ENCODE results near the gene RTKN. TPM values are rescaled to one million over a fixed set of nuclear protein-coding genes. Genes with fewer than 3 reads are reported as not detected.

RTKN gene, protein sequence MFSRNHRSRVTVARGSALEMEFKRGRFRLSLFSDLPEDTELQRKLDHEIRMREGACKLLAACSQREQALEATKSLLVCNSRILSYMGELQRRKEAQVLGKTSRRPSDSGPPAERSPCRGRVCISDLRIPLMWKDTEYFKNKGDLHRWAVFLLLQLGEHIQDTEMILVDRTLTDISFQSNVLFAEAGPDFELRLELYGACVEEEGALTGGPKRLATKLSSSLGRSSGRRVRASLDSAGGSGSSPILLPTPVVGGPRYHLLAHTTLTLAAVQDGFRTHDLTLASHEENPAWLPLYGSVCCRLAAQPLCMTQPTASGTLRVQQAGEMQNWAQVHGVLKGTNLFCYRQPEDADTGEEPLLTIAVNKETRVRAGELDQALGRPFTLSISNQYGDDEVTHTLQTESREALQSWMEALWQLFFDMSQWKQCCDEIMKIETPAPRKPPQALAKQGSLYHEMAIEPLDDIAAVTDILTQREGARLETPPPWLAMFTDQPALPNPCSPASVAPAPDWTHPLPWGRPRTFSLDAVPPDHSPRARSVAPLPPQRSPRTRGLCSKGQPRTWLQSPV
- total RNA-seq (10 to 100 TPM; 37.5 to 46.0 TPM), polyA plus RNA-seq (10 to 100 TPM; 21.9 to 23.7 TPM)
- long read RNA-seq, donor 1, partial matches to known transcripts = 5 of 13 reads
- long read RNA-seq, donor 1, other reads (novel, unspliced or antisense) = 0 of 13 reads
- long read RNA-seq, donor 2, partial matches to known transcripts = 0 of 6 reads
- long read RNA-seq, donor 2, other reads (novel, unspliced or antisense) = 0 of 6 reads
- long read RNA-seq, donor 3, partial matches to known transcripts = 0 of 3 reads
- long read RNA-seq, donor 3, other reads (novel, unspliced or antisense) = 0 of 3 reads
- long read RNA-seq, donor 4, partial matches to known transcripts = 0 of 5 reads
- long read RNA-seq, donor 4, other reads (novel, unspliced or antisense) = 0 of 5 reads
- long read RNA-seq, donor 5, partial matches to known transcripts = 0 of 5 reads
- long read RNA-seq, donor 5, other reads (novel, unspliced or antisense) = 0 of 5 reads

DNA sequence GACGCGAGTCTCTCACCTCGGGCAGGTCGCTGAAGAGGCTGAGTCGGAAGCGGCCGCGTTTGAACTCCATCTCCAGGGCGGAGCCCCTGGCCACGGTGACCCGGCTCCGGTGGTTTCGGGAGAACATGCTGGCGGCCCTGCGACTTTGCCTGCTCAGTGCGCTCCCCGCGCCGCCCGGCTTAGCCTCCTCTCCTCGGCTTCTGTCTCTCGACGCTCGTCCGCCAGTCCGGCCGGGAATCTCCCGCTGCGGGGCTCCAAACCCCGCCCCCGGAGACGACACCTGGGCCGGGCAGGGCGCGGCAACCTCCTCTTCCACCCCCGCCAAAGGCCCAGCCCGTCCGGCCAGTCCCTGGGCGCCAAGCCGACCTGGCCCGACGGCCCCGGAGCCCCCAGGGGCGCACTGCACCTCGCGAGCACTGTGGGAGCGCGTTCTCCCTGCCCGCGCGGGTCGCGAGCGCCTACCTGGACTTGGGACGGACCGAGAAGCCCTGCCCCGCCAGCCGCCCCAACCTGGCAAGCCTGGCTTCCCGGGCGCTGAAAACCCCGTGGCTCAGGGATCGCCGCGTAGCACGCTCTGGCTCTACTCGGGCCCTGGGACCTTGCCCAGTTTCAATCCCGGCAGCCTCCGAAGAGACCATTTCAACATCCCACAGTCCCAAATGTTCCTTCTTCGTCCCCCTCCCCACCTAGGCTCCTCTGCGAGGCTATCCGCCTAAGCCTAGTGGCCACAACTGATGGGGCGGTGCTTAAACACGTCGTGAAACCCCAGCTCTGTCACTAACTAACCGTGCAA lies at the start of gene RTKN:
Gene RTKN (minus strand): TSS at position 248 of the 793 bp plus-strand sequence. CDS start 121 bp downstream, at position 127.
- Histone ChIP-seq H3K9ac (ENCODE audit: insufficient read depth in 1 of 2, low read length in 2 of 2) (peak within 1 kb of the TSS; percentile 53 to 81), H3K4me3 (peak within 1 kb of the TSS; percentile 42), H3K9me3 (ENCODE audit: control insufficient read depth in 4 of 4, insufficient read depth in 3 of 4, low read length in 3 of 4) (no peaks in the 10 kb centered on the region), H3K27ac (ENCODE audit: low read depth in 1 of 2, low read length in 1 of 2) (peak within 1 kb of the TSS; percentile 82 to 89), H3K36me3 (ENCODE audit: control insufficient read depth in 4 of 4, insufficient read depth in 4 of 4, low read length in 4 of 4) (no peaks in the 10 kb centered on the region), H3K27me3 (ENCODE audit: control insufficient read depth in 3 of 3, insufficient read depth in 3 of 3, low read length in 2 of 3) (no peaks in the 10 kb centered on the region), H3K4me1 (ENCODE audit: control insufficient read depth in 5 of 5, insufficient read depth in 5 of 5, low read length in 5 of 5) (peaks cover 0 to 52% (median 21%) of the 10 kb centered on the region in 5 donors)
- ATAC-seq (ENCODE audit: insufficient read depth, low FRiP score) = peak; percentile 73
- DNase-seq = peak; percentile 46 to 58 (median 52)
- TF ChIP-seq, protein P1, sequence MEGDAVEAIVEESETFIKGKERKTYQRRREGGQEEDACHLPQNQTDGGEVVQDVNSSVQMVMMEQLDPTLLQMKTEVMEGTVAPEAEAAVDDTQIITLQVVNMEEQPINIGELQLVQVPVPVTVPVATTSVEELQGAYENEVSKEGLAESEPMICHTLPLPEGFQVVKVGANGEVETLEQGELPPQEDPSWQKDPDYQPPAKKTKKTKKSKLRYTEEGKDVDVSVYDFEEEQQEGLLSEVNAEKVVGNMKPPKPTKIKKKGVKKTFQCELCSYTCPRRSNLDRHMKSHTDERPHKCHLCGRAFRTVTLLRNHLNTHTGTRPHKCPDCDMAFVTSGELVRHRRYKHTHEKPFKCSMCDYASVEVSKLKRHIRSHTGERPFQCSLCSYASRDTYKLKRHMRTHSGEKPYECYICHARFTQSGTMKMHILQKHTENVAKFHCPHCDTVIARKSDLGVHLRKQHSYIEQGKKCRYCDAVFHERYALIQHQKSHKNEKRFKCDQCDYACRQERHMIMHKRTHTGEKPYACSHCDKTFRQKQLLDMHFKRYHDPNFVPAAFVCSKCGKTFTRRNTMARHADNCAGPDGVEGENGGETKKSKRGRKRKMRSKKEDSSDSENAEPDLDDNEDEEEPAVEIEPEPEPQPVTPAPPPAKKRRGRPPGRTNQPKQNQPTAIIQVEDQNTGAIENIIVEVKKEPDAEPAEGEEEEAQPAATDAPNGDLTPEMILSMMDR (IDR thresholded peaks at IDR 0.05; ENCODE audit: control extremely low read depth, extremely low read depth) = no peak
- WGBS, 2 donors = 14 to 19% methylated on average over 75 of the region's 75 CpGs

DNA sequence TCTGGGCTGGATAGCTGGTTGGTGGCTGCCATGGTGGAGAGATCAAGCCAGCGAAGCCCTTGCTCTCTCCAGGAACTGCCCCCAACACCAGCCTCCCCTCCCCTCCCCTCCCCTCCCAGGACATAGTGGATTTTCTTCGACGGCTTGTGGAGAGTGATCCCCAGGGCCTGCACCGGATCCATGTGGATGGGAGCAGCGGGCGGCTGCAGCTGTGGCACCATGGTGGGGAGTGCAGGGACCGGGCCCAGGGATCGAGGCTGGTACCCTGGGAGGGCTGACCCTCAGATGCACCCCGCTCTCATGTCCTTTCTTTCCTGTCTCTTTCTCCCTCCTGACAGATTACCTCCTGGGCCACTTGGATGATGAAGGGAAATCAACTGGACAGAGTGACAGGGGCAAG lies 48.2 kb upstream of the RTKN start:
- no peak overlapping the region for H3K27ac ChIP-seq (ENCODE audit: low read depth in 1 of 2, low read length in 1 of 2)
- 94 to 98% methylated on average over 9 of the region's 9 CpGs for WGBS, 2 donors
- no peaks in the 10 kb centered on the region for H3K4me1 ChIP-seq (ENCODE audit: control insufficient read depth in 5 of 5, insufficient read depth in 5 of 5, low read length in 5 of 5)
- H3K9me3 ChIP-seq (ENCODE audit: control insufficient read depth in 4 of 4, insufficient read depth in 3 of 4, low read length in 3 of 4) = no peaks in the 10 kb centered on the region
- TF ChIP-seq, protein P1 (IDR thresholded peaks at IDR 0.05; ENCODE audit: control extremely low read depth, extremely low read depth) = no peak
- H3K27me3 ChIP-seq (ENCODE audit: control insufficient read depth in 3 of 3, insufficient read depth in 3 of 3, low read length in 2 of 3) = no peaks in the 10 kb centered on the region
- no peak overlapping the region for H3K4me3 ChIP-seq
- H3K9ac ChIP-seq (ENCODE audit: insufficient read depth in 1 of 2, low read length in 2 of 2) = no peak overlapping the region
- ATAC-seq (ENCODE audit: insufficient read depth, low FRiP score) (no peak), DNase-seq (no peak)
- peaks cover 23 to 43% (median 42%) of the 10 kb centered on the region in 4 donors for H3K36me3 ChIP-seq (ENCODE audit: control insufficient read depth in 4 of 4, insufficient read depth in 4 of 4, low read length in 4 of 4)

DNA sequence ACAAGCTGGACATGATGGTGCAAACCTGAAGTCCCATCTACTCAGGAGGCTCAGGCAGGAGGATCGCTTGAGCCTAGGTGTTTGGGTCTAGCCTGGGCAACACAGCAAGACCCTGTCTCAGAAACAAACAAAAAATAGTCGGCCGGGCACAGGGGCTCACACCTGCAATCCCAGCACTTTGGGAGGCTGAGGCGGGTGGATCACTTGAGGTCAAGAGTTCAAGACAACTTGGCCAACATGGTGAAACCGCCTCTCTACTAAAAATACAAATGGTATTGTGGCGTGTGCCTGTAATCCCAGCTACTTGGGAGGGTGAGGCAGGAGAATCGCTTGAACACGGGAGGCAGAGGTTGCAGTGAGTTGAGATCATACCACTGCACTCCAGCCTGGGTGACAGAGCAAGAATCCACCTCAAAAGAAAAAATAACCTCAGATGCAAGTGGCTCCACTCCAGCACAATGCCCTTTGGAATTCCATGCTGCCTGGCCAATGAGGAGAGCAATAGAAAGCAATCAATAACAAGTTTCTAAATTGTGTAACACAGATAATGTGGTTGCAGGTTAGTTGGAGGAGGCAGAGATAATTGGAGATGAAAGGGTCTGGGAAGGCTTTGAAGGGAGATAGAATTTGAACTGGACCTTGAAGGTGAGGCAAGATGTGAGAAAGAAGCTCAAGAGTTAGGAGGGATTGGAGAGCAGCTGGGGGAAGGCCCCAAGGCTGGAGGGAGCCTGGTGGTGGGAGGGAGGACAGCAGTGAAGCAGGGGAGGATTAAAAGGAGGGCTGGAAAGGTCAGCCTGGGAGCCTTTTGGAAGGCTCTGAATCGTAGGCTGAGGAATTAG lies 47.1 kb upstream of the RTKN start:
- no peak for ATAC-seq (ENCODE audit: insufficient read depth, low FRiP score)
- Histone ChIP-seq H3K27ac (ENCODE audit: low read depth in 1 of 2, low read length in 1 of 2) (no peak overlapping the region), H3K4me3 (no peak overlapping the region), H3K4me1 (ENCODE audit: control insufficient read depth in 5 of 5, insufficient read depth in 5 of 5, low read length in 5 of 5) (no peaks in the 10 kb centered on the region), H3K36me3 (ENCODE audit: control insufficient read depth in 4 of 4, insufficient read depth in 4 of 4, low read length in 4 of 4) (peaks cover 19 to 44% (median 41%) of the 10 kb centered on the region in 4 donors), H3K9me3 (ENCODE audit: control insufficient read depth in 4 of 4, insufficient read depth in 3 of 4, low read length in 3 of 4) (no peaks in the 10 kb centered on the region), H3K9ac (ENCODE audit: insufficient read depth in 1 of 2, low read length in 2 of 2) (no peak overlapping the region), H3K27me3 (ENCODE audit: control insufficient read depth in 3 of 3, insufficient read depth in 3 of 3, low read length in 2 of 3) (no peaks in the 10 kb centered on the region)
- TF ChIP-seq, protein P1 (IDR thresholded peaks at IDR 0.05; ENCODE audit: control extremely low read depth, extremely low read depth) = no peak
- 96 to 97% methylated on average over 9 of the region's 9 CpGs for WGBS, 2 donors
- DNase-seq = no peak

Data from lung (tissue), 16 donors.